GM12872 (cell line): Measurements from ENCODE around the gene GIGYF2.

Experiments used
- CTCF ChIP-seq: IDR thresholded peaks from 3 replicates; pipeline ENCODE4 v1.5.1; 2011; ENCODE audit warnings: low read depth, mild to moderate bottlenecking, low read length, moderate library complexity; ENCODE audit not compliant: insufficient read depth

GIGYF2 gene

GRCh38 chr2:232767866-232768265, 70.7 kb downstream of the GIGYF2 start:
- no peak for TF ChIP-seq CTCF

- TF ChIP-seq CTCF, result no peak
Observed at GRCh38 chr2:232770207-232770606, 73.1 kb downstream of the GIGYF2 start.

GRCh38 chr2:232771870-232772269, 74.7 kb downstream of the GIGYF2 start:
- no peak for TF ChIP-seq CTCF

DNA sequence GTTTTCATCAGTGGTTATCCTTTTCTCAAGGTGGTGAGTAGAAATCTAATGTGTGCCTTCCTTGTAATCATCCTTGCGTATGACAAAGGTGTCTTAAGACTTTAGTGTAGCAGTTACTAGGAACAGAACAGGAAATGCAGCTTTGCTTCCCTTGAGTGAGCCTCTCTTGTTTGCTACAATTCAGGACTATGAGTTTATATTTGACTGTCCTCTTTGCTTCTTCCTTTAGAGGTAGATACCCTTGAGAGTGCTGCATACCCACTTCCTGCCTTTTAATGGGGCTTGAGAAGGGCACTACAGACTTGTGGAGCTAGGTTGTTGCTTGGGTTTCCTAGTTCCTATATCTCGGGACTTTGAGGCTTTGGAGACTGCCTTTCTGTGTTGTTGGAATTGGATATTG, 75.4 kb downstream of the GIGYF2 start:
- TF ChIP-seq CTCF, result no peak

DNA sequence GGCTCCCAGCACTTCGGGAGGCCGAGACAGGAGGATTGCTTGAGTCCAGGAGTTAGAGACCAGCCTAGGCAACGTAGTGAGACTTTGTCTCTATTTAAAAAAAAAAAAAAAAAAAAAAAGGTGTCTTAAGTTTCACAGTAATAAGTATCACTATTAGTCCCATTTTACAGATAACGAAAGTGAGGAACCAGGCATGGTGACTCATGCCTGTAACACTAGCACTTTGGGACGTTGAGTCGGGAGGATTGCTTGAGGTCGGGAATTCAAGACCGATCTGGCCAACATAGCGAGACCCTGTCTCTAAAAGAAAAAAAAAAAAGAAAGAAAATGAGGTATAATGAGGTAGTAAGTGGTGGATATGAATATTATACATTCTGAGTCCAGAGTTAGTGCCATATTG, 76.7 kb downstream of the GIGYF2 start:
- TF ChIP-seq CTCF, result no peak

GRCh38 chr2:232776435-232776834, 79.3 kb downstream of the GIGYF2 start, which contains the start of gene KCNJ13:
Gene KCNJ13, minus strand, starts transcription at chr2:232776565. Its CDS starts 5,203 bp downstream, at chr2:232771362.
- no peak for TF ChIP-seq CTCF

DNA sequence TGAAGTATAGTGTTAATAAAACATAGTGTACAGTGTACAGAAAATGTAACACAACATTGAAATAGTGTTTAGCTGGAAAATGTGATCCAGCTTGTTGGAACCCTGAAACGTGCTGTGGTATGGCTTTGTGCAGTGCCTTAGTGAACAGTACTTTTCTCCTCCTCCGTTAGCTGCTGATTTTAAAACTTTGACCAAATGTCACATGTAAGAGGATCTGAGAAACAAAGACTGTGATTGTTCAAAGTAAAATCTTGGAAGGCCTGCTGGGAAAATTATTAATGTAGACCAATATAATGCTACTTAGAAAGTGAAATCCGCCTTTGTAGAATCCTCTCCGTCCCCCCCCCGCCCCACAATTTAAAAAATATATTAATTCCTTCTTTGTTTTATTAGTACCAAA, 80.1 kb downstream of the GIGYF2 start:
- TF ChIP-seq CTCF, result no peak

DNA sequence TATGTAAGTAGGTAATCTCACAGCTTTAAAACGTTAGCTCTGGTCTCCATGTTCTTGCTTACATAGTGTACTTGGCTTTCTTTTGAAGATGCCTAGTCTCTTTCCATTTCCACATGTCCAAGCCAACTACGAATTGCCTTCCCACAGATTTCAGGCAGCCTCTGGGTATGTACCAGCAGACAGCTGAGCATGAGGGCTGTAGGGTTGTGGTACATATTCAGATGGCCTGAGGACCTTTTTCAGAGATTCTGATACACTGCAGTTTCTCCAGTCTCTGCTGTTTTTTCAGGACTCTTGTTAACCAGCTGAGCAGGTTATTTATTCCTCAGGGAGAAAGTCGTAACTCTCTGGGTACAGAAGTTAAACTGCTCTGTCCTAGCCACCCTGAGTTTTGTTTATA, 82.3 kb downstream of the GIGYF2 start:
- TF ChIP-seq CTCF, result no peak
